ENCODE measurements around the gene TMEM273. TPM values are rescaled to one million over a fixed set of nuclear protein-coding genes. Genes with fewer than 3 reads are reported as not detected.

The TMEM273 gene
- total RNA-seq, 2 donors from 2014 or later: 1.1 to 13.0 TPM

GRCh38 chr10:49119746-49120145 lies 68.4 kb downstream of the TMEM273 start:
- 56% methylated on average over 3 of the region's 3 CpGs for WGBS

GRCh38 chr10:49118430-49119074 lies 69.6 kb downstream of the TMEM273 start:
- 69% methylated on average over 6 of the region's 6 CpGs for WGBS
- DNase-seq (ENCODE audit: low spot score): no peak
- TF ChIP-seq CTCF (IDR thresholded peaks at IDR 0.05): no peak
- no peak for TF ChIP-seq POLR2AphosphoS5 (IDR thresholded peaks at IDR 0.05)
- TF ChIP-seq POLR2A (IDR thresholded peaks at IDR 0.05): no peak
- no peaks in the 10 kb centered on the region for H3K36me3 ChIP-seq
- intact Hi-C loops (cut with DNase I): loop anchor here (5.0 kb wide), 1 partner anchor 106 kb away; no protein-coding TSS in a partner anchor
- no peaks in the 10 kb centered on the region for H3K4me1 ChIP-seq (replicated peaks)
- H3K4me3 ChIP-seq: no peak overlapping the region
- no peaks in the 10 kb centered on the region for H3K27me3 ChIP-seq (replicated peaks; ENCODE audit: insufficient read depth)
- H3K9me3 ChIP-seq: no peaks in the 10 kb centered on the region
- H3K27ac ChIP-seq: no peak overlapping the region

More at GRCh38 chr10:49119746-49120145, 68.4 kb downstream of the TMEM273 start:
- intact Hi-C loops (cut with DNase I): loop anchor here (5.0 kb wide), 1 partner anchor 107 kb away; no protein-coding TSS in a partner anchor
- H3K27ac ChIP-seq: no peak overlapping the region
- TF ChIP-seq CTCF (IDR thresholded peaks at IDR 0.05): no peak
- TF ChIP-seq POLR2A (IDR thresholded peaks at IDR 0.05): no peak
- TF ChIP-seq POLR2AphosphoS5 (IDR thresholded peaks at IDR 0.05): no peak
- no peaks in the 10 kb centered on the region for H3K36me3 ChIP-seq
- no peaks in the 10 kb centered on the region for H3K9me3 ChIP-seq
- H3K4me3 ChIP-seq: no peak overlapping the region
- no peaks in the 10 kb centered on the region for H3K4me1 ChIP-seq (replicated peaks)
- H3K27me3 ChIP-seq (replicated peaks; ENCODE audit: insufficient read depth): no peaks in the 10 kb centered on the region
- no peak for DNase-seq (ENCODE audit: low spot score)

- Histone ChIP-seq H3K9me3 (no peaks in the 10 kb centered on the region), H3K36me3 (no peaks in the 10 kb centered on the region), H3K27ac (no peak overlapping the region), H3K27me3 (replicated peaks; ENCODE audit: insufficient read depth) (no peaks in the 10 kb centered on the region), H3K4me3 (no peak overlapping the region), H3K4me1 (replicated peaks) (no peaks in the 10 kb centered on the region)
- TF ChIP-seq CTCF (IDR thresholded peaks at IDR 0.05) (no peak), POLR2AphosphoS5 (IDR thresholded peaks at IDR 0.05) (no peak), POLR2A (IDR thresholded peaks at IDR 0.05) (no peak)
- WGBS: 77% methylated on average over 4 of the region's 4 CpGs
- intact Hi-C loops (cut with DNase I): loop anchor here (5.0 kb wide), 1 partner anchor 105 kb away; no protein-coding TSS in a partner anchor
- no peak for DNase-seq (ENCODE audit: low spot score)
Measured at GRCh38 chr10:49117376-49118070, 70.7 kb downstream of the TMEM273 start.

- Histone ChIP-seq H3K4me1 (replicated peaks) (no peaks in the 10 kb centered on the region), H3K9me3 (no peaks in the 10 kb centered on the region), H3K27ac (no peak overlapping the region)
Measured at GRCh38 chr10:49116509-49117375, 71.4 kb downstream of the TMEM273 start.

More at GRCh38 chr10:49116509-49117375, 71.4 kb downstream of the TMEM273 start:
- H3K27me3 ChIP-seq (replicated peaks; ENCODE audit: insufficient read depth): no peaks in the 10 kb centered on the region
- H3K4me3 ChIP-seq: no peak overlapping the region
- WGBS: 74% methylated on average over 5 of the region's 5 CpGs
- TF ChIP-seq POLR2AphosphoS5 (IDR thresholded peaks at IDR 0.05) (no peak), CTCF (IDR thresholded peaks at IDR 0.05) (no peak), POLR2A (IDR thresholded peaks at IDR 0.05) (no peak)
- no peaks in the 10 kb centered on the region for H3K36me3 ChIP-seq
- no peak for DNase-seq (ENCODE audit: low spot score)
- intact Hi-C loops (cut with DNase I): loop anchor here (5.0 kb wide), 1 partner anchor 104 kb away; no protein-coding TSS in a partner anchor
